Hepatic stellate cell (primary cell): ENCODE data around the gene NMRAL1.
A peak's percentile ranks its signal among the peaks of the same experiment; 100 is the strongest.

Source experiments
- DNase-seq: peaks from one replicate; pipeline ENCODE4 v3.0.0; 2011; ENCODE audit warnings: low spot score

Gene NMRAL1

DNA sequence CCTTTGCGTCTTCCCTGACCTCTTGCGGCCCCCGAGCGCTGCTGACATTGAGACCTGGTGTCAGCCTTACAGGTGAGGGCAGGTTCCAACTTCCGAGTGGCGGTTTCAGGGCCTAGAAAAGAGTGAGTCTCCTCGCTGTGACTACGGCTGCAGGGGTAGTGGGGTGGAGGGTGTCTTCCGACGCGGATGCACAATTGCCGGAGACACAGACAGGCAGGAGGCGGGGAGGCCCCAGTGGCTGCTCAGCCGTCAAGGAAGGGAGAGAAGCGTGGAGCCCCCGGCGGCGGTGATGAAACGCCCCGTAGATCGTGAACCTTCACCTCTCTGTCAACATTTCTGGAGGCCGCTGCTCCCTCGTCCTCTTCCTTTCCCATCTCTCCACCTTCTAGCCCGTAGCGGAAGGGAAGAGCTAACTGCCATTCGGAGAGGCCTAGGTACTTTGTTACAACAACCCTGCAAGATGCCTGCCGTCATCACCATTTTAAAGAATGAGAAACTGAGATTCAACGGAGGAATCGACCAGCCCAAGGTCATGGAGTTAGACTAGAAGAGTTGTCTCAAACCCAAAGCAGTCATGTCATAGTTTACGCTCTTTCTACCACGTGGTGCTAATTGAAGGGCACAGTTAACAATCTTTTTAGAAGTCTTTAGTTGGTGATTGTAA is 48.3 kb downstream of the NMRAL1 start:
- DNase-seq: no peak

- peak; percentile 99 for DNase-seq
Measured at GRCh38 chr16:4425378-4426020, 48.9 kb downstream of the NMRAL1 start, which contains the start of gene DNAJA3. DNAJA3 (plus strand) TSS chr16:4425868; CDS start chr16:4425882, 14 bp downstream.

DNA sequence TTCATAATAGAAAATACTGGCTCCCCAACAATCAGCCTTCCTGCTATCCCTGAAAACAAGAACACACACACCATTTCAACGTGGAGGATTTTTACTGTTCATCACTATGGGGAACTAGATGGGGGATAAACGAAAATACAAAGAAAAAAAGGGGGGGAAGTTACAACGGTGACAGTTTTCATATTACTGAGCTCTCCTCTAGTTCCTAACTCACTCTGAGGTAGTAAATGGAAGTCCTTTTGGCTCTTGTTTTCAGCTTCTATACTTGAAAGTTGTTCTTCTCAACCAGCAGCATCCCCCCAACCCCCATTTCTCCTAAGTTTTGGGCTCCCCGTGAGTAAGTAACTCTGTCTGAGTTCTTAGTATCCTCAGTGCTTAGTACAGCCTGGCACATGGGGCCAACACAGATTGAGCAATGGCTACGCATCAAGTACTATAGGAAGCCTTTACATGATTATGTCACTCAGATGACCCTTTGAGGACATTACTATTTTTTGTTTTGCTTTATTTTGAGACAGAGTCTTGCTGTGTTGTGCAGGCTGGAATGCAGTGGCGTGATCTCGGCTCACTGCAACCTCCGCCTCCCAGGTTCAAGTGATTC is 53.8 kb downstream of the NMRAL1 start:
- DNase-seq: no peak

DNA sequence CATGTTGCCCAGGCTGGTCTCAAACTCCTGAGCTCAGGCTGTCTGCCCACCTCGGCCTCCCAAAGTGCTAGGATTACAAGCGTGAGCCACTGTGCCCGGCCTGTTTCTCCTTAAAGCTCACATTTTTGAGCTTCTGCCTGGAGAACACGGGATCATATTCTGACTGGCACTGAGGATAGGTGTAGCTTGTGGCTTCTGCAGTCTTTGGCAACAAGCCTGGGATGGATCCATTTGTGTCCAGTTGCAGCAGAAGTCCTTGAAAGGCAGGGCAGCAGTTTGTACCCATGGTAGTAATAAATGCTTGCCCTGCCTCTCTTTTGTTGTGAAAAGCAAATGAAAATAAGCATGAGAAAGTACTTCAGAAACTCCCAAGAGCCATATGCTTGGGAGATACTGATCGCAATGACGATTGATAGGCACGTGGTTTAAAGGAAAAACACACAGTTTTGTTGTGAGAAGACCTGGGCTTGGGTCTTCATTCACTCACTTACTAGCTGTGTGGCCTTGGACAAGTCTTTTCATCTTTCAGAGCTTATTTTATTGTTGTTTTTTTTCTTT is 54.9 kb downstream of the NMRAL1 start:
- no peak for DNase-seq

GRCh38 chr16:4416200-4417032 is 58.0 kb downstream of the NMRAL1 start, which contains the start of gene CORO7:
CORO7 (minus strand) TSS chr16:4416596; CDS start chr16:4416518, 78 bp downstream.
- peak; percentile 93 for DNase-seq

- DNase-seq: no peak
Measured at GRCh38 chr16:4415538-4416199, 58.8 kb downstream of the NMRAL1 start.

DNA sequence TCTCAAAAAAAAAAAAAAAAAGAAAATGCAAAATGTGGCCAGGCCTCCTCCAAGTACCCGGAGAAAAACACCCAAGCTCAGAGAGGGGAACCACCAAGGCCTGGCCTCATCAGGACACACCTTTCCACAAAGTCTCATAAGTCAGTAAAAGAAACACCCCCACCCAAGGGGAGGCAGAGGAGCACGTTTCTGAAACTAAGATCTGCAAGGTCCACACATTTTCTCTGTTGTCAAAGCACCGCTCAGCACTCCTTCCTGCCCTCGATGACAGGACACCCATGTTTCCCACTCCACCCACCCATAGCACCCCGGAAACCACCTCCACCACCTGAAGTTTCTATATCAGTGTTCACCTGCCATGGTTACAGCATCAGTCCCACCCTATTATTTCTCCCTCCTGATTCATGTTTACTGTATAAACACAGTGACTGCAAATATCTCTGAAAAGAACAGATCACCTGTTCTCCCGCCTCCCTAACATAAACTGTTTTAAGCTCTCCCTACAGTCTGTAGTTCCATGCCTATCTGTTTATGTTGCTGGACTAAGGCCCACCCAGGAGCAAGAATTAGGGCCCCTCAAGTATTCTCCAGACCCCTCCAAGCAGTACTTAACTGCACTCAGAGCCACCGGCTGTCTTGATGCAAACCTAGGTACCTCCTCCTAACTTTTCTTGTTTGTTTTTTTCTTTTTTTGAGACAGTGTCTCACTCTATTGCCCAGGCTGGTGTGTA is 60.1 kb downstream of the NMRAL1 start:
- DNase-seq: no peak

DNA sequence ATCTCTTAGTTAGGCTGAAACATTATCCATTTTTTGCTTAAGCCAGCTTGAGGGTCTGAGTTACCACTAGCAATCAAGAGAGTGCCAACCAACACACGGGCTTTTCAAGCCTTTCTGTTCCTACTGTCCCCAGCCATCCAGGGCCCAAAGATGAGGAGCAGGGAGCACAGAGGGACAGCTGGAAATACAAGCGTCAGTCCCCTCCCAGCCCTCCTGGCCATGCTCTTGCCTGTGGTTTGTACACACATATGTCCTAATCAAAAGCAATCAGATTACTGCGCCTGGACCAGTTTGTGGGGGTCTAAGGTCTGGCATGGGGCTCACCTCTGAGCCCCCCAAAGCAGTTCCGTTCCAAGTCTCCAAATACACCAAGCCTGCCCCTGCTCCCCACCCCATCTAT is 61.6 kb downstream of the NMRAL1 start:
- DNase-seq: no peak

DNA sequence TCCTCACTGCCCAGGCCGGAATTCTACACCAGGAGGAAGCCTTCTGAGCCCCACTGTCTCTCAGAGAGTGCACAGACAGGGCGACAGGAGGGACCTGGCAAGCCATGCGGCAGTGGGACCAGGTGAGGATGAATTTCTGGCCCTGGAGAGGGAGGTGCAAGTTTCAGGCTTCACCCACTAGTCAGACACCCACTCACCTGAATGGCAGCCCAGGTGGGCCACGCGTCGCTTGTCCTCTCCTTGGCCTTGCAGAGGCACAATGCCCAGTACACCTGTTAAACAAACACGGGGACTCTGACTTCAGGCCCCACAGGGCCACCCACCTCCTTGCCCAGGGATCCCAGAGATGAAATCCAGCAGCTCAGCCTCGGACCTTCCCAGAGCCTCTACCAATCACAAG is 62.3 kb downstream of the NMRAL1 start:
- DNase-seq: no peak
